ENCODE results near the gene SLC25A6.
"Not testable (repeated sequence)": the region's sequence is repeated elsewhere in the genome, so short reads cannot be mapped to it uniquely, and the experiment has no call there.

The SLC25A6 gene

GRCh38 chrX:1412551-1413161 is 20.7 kb upstream of the SLC25A6 start:
- DNase-seq: no peak

- no peak for DNase-seq
Observed at GRCh38 chrX:1411326-1411725, 19.4 kb upstream of the SLC25A6 start.

DNA sequence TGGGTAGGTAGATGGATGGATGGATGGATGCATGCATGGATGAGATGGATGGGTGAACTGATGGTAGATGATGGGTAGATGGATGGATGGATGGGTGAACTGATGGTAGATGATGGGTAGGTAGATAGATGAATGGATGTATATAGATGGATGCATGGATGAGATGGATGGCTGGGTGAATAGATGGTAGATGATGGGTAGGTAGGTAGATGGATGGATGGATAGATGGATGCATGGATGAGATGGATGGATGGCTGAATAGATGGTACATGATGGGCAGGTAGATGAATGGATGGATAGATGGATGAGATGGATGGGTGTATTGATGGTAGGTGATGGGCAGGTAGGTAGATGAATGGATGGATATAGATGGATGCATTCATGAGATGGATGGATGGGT is 15.1 kb upstream of the SLC25A6 start:
- DNase-seq: no peak

GRCh38 chrX:1405769-1406168 is 13.9 kb upstream of the SLC25A6 start:
- DNase-seq: not testable (repeated sequence)

DNA sequence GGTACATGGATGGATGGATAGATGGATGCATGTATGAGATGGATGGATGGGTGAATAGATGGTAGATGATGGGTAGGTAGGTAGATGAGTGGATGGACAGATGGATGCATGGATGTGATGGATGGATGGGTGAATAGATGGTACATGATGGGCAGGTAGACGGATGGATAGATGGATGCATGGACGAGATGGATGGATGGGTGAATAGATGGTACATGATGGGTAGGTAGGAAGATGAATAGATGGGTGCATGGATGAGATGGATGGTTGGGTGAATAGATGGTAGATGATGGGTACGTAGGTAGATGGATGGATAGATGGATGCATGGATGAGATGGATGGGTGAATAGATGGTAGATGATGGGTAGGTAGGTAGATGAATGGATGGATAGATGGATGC is 12.0 kb upstream of the SLC25A6 start:
- DNase-seq: not testable (repeated sequence)

- DNase-seq: no peak
Observed at GRCh38 chrX:1403228-1403627, 11.3 kb upstream of the SLC25A6 start.

- no peak for DNase-seq
Observed at GRCh38 chrX:1401611-1402430, 9.9 kb upstream of the SLC25A6 start.

GRCh38 chrX:1400742-1401471 is 9.0 kb upstream of the SLC25A6 start:
- DNase-seq: no peak

- no peak for DNase-seq
Observed at GRCh38 chrX:1400049-1400448, 8.1 kb upstream of the SLC25A6 start.

DNA sequence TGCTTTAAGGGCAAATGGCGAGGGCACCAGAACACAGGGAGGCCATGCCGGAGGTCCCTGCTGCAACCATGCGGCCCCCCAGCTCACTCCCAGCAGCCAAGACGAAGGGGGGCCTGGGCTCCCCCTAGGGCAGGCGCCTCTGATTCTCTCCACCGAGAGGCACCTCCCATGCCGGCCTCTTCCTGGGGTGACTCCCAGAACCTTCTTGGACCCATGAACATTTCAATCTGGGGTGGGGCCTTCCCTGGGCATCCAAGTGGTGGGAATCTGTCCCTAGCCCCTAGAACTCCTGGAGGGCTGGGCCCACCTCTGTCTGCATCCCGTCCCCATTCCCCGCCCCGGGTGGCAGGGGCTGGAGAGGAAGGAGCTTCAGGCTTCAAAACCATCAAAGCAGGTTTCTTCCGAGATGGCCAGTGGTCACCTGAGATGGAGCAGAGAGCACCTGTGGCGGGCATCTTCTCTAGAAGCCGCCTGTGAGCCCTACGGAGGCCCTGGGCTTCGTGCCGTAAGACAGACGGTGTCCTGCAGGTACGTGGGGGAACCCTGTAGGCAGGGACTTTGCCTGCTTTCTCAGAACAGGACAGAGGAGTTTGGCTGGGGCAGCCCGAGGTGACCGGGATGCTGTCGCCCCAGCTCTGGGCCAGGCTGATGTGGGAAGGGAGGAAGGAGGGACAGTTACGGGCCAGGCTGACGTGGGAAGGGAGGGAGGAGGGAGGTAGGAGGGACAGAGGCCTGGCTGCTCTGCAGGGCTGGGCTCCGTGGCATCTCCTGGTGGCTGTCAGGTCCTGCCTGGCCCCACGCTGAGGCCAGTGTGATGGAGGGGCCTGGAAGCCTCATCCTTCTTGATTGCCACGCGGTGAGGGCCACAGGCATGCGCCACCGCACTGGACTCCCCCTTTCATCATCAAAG is 6.8 kb upstream of the SLC25A6 start:
- no peak for DNase-seq

GRCh38 chrX:1397441-1398270 is 5.7 kb upstream of the SLC25A6 start:
- DNase-seq: no peak

DNA sequence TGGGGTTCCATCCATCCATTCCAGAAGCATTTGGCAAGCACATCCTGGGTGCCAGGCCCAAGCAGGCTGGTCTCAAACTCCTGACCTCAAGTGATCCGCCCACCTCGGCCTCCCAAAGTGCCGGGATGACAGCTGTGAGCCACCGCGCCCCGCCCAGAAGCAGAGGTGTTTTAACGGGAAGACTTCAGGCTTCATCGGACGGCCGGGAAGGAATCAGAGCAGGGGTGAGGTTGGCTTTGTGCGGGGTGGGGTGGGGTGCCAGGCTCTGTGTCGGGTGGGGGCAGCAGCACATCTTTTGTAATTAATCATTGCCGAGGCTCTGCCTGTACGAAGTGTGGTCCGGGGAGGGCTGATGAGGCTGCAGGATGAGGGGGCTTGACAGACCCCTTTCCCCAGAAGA is 5.1 kb upstream of the SLC25A6 start:
- no peak for DNase-seq

DNA sequence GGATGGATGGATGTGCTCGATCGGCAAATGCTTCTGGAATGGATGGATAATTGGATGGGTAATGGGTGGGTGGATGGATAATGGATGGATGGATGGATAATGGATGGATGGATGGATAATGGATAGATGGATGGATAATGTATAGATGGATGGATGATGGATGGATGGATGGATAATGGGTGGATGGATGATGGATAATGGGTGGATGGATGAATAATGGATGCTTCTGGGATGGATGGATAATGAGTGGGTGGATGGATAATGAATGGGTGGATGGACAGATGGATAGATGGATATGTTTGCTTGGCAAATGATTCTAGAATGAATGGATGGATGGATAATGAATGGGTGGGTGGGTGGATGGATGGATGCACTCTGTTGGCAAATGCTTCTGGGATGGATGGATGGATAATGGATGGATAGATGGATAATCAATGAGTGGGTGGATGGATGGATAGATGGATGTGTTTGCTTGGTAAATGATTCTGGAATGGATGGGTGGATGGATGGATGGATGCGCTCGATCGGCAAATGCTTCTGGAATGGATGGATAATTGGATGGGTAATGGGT is 3.8 kb upstream of the SLC25A6 start:
- no peak for DNase-seq

GRCh38 chrX:1394731-1395501 is 3.0 kb upstream of the SLC25A6 start:
- DNase-seq: no peak

- no peak for DNase-seq
Observed at GRCh38 chrX:1393871-1394615, 2.1 kb upstream of the SLC25A6 start.

DNA sequence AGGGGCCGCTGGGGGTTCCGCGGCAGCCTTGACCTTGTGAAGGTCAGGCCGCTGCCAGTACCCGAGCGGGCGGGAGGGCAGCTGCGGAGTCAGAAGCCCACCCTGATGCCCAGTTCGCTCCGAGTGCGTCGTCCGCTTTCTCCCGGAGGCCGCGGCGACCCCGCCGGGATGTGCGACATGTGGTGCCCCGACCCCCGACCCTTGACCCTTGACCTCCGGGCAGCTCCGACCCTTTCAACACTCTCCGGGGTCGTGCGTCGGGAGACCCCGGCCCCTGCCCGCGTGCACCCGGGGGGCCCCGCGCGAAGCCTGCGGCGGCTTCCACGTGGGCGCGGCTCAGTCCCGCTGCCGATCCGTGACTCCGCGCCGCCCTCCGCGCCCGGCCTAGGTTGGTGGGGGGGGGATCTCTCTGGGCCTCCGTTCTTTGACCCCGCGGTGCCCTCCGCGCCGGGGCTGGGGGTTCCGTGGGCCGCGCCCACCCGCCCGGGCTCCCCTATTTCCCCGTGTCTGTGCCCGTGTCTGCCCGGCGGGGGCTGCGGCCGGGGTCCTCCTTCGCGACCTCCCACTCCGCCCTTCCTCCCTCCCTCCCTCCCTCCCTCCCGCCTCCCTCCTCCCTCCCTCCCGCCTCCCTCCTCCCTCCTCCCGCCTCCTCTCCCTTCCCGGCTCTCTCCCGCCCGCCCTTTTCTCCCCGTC is 609 bp upstream of the SLC25A6 start:
- DNase-seq: peak; percentile 51 to 52

DNA sequence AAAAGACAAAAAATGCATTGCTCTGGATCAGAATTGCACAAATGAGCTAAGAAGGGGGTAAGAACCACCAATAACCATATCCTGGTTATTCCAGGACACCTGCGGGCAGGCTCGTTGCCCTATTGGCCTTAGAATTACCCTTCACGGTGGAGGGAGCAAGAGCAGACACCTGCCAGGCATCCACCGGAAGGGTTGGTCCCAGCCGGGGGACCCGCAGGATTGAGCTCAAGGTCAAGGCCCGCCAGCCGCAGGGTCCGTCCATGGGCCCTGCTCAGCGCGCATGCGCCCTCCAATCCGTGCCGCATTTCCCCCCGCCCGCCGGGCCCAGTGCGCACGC is 575 bp downstream of the SLC25A6 start:
- DNase-seq: no peak

DNA sequence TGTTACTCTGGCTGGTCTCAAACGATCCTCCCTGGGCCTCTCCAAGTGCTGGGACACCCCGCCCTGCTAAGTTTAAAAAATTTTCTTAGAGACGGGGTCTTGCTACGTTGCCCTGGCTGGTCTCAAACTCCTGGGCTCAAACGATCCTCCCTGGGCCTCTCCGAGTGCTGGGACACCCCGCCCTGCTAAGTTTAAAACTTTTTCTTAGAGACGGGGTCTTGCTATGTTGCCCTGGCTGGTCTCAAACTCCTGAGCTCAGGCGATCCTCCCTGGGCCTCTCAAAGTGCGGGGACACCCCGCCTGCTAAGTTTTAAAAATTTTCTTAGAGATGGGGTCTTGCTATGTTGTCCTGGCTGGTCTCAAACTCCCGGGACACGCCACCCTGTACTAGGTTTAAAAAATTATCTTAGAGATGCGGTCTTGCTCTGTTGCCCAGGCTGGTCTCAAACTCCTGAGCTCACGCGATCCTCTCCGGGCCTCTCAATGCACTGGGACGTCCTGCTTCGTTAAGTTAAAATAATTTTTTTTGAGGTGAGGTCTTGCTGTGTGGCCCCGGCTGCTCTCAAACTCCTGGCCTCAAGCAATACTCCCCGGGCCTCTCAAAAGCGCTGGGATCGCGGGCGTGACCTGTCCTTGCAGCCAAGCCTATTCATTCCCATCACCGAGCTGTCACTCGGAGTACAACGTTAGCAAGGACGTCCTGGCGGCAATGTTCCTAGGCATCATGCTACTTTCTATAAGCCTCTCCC is 1.1 kb downstream of the SLC25A6 start:
- no peak for DNase-seq

GRCh38 chrX:1389993-1390285 is 2.0 kb downstream of the SLC25A6 start:
- DNase-seq: no peak
